Neural cell (in vitro differentiated cells): Measurements from ENCODE around the gene GABRG3.

Experiments used
- CTCF ChIP-seq: fragments of 450-650 bp; IDR thresholded peaks from 2 replicates; pipeline ENCODE4 v1.5.1; 2014; ENCODE audit warnings: antibody characterized with exemption, mild to moderate bottlenecking, moderate library complexity; ENCODE audit not compliant: poor library complexity, severe bottlenecking
- POLR2AphosphoS5 ChIP-seq: IDR thresholded peaks from 2 replicates; pipeline ENCODE4 v1.6.1; 2012
- TAF1 ChIP-seq: IDR thresholded peaks from 2 replicates; pipeline ENCODE4 v1.6.1; 2012; ENCODE audit warnings: low read depth

- TF ChIP-seq POLR2AphosphoS5, result no peak
- no peak for TF ChIP-seq TAF1
- no peak for TF ChIP-seq CTCF
Measured at GRCh38 chr15:27454281-27455075, 483.5 kb downstream of the GABRG3 start.
